ENCODE results near the gene KCTD5. TPM values are rescaled to one million over a fixed set of nuclear protein-coding genes. Genes with fewer than 3 reads are reported as not detected.
"Not testable (repeated sequence)": the region's sequence is repeated elsewhere in the genome, so short reads cannot be mapped to it uniquely, and the experiment has no call there.

The KCTD5 gene
- polyA plus RNA-seq, 4 donors, result 19.0 to 41.2 (median 29.9) TPM

- not testable (repeated sequence) for FAIRE-seq
Measured at GRCh38 chr16:2689422-2689821, 7.1 kb downstream of the KCTD5 start.

GRCh38 chr16:2689968-2690801 is 7.9 kb downstream of the KCTD5 start:
- no peaks in the 10 kb centered on the region for H3K27me3 ChIP-seq (ENCODE audit: control insufficient read depth in 3 of 3, insufficient read depth in 3 of 3, low read length in 3 of 3)
- H3K4me1 ChIP-seq (ENCODE audit: control insufficient read depth in 3 of 3, insufficient read depth in 2 of 3, low read depth in 1 of 3, low read length in 2 of 3), result peaks cover 0 to 9% (median 6%) of the 10 kb centered on the region in 3 donors
- 88 to 92% (median 89%) methylated on average over 36 of the region's 36 CpGs for WGBS, 3 donors
- H3K9me3 ChIP-seq (ENCODE audit: control insufficient read depth in 2 of 2, insufficient read depth in 1 of 2, low read depth in 1 of 2, low read length in 1 of 2), result no peaks in the 10 kb centered on the region
- H3K27ac ChIP-seq (ENCODE audit: low read depth in 1 of 3, low read length in 2 of 3), result no peak overlapping the region
- H3K4me3 ChIP-seq (ENCODE audit: low read depth in 1 of 3, low read length in 3 of 3), result no peak overlapping the region
- no peak for FAIRE-seq
- no peak for DNase-seq
- H3K36me3 ChIP-seq (ENCODE audit: control insufficient read depth in 3 of 3, insufficient read depth in 2 of 3, low read depth in 1 of 3, low read length in 3 of 3), result peaks cover 7 to 46% (median 10%) of the 10 kb centered on the region in 3 donors

More at GRCh38 chr16:2689422-2689821, 7.1 kb downstream of the KCTD5 start:
- H3K27me3 ChIP-seq (ENCODE audit: control insufficient read depth in 3 of 3, insufficient read depth in 3 of 3, low read length in 3 of 3); H3K27ac ChIP-seq (ENCODE audit: low read depth in 1 of 3, low read length in 2 of 3); H3K4me3 ChIP-seq (ENCODE audit: low read depth in 1 of 3, low read length in 3 of 3); H3K9me3 ChIP-seq (ENCODE audit: control insufficient read depth in 2 of 2, insufficient read depth in 1 of 2, low read depth in 1 of 2, low read length in 1 of 2); H3K4me1 ChIP-seq (ENCODE audit: control insufficient read depth in 3 of 3, insufficient read depth in 2 of 3, low read depth in 1 of 3, low read length in 2 of 3); DNase-seq: not testable (repeated sequence)
- peaks cover 7 to 46% (median 10%) of the 10 kb centered on the region in 3 donors for H3K36me3 ChIP-seq (ENCODE audit: control insufficient read depth in 3 of 3, insufficient read depth in 2 of 3, low read depth in 1 of 3, low read length in 3 of 3)
- 58 to 83% (median 73%) methylated on average over 1 to 4 of the region's 13 CpGs for WGBS, 3 donors

GRCh38 chr16:2690852-2691251 is 8.5 kb downstream of the KCTD5 start:
- FAIRE-seq (no peak), DNase-seq (no peak)
- 94 to 96% (median 94%) methylated on average over 11 of the region's 11 CpGs for whole genome bisulfite sequencing, 3 donors

GRCh38 chr16:2691491-2692248 is 9.3 kb downstream of the KCTD5 start:
- H3K4me1 ChIP-seq (ENCODE audit: control insufficient read depth in 3 of 3, insufficient read depth in 2 of 3, low read depth in 1 of 3, low read length in 2 of 3), result peaks cover 0 to 9% (median 6%) of the 10 kb centered on the region in 3 donors
- H3K9me3 ChIP-seq (ENCODE audit: control insufficient read depth in 2 of 2, insufficient read depth in 1 of 2, low read depth in 1 of 2, low read length in 1 of 2), result no peaks in the 10 kb centered on the region
- DNase-seq, result no peak
- peaks cover 7 to 47% (median 10%) of the 10 kb centered on the region in 3 donors for H3K36me3 ChIP-seq (ENCODE audit: control insufficient read depth in 3 of 3, insufficient read depth in 2 of 3, low read depth in 1 of 3, low read length in 3 of 3)
- H3K27ac ChIP-seq (ENCODE audit: low read depth in 1 of 3, low read length in 2 of 3), result no peak overlapping the region
- WGBS, 3 donors, result 88 to 90% (median 89%) methylated on average over 26 to 29 of the region's 29 CpGs
- no peak for FAIRE-seq
- H3K4me3 ChIP-seq (ENCODE audit: low read depth in 1 of 3, low read length in 3 of 3), result no peak overlapping the region
- H3K27me3 ChIP-seq (ENCODE audit: control insufficient read depth in 3 of 3, insufficient read depth in 3 of 3, low read length in 3 of 3), result no peaks in the 10 kb centered on the region

More at GRCh38 chr16:2690852-2691251, 8.5 kb downstream of the KCTD5 start:
- Histone ChIP-seq H3K36me3 (ENCODE audit: control insufficient read depth in 3 of 3, insufficient read depth in 2 of 3, low read depth in 1 of 3, low read length in 3 of 3) (peaks cover 7 to 46% (median 10%) of the 10 kb centered on the region in 3 donors), H3K4me3 (ENCODE audit: low read depth in 1 of 3, low read length in 3 of 3) (no peak overlapping the region), H3K9me3 (ENCODE audit: control insufficient read depth in 2 of 2, insufficient read depth in 1 of 2, low read depth in 1 of 2, low read length in 1 of 2) (no peaks in the 10 kb centered on the region), H3K4me1 (ENCODE audit: control insufficient read depth in 3 of 3, insufficient read depth in 2 of 3, low read depth in 1 of 3, low read length in 2 of 3) (peaks cover 0 to 9% (median 6%) of the 10 kb centered on the region in 3 donors), H3K27me3 (ENCODE audit: control insufficient read depth in 3 of 3, insufficient read depth in 3 of 3, low read length in 3 of 3) (no peaks in the 10 kb centered on the region), H3K27ac (ENCODE audit: low read depth in 1 of 3, low read length in 2 of 3) (no peak overlapping the region)

- Histone ChIP-seq H3K27me3 (ENCODE audit: control insufficient read depth in 3 of 3, insufficient read depth in 3 of 3, low read length in 3 of 3) (no peaks in the 10 kb centered on the region), H3K27ac (ENCODE audit: low read depth in 1 of 3, low read length in 2 of 3) (no peak overlapping the region), H3K4me3 (ENCODE audit: low read depth in 1 of 3, low read length in 3 of 3) (no peak overlapping the region), H3K4me1 (ENCODE audit: control insufficient read depth in 3 of 3, insufficient read depth in 2 of 3, low read depth in 1 of 3, low read length in 2 of 3) (peaks cover 0 to 6% (median 0%) of the 10 kb centered on the region in 3 donors), H3K9me3 (ENCODE audit: control insufficient read depth in 2 of 2, insufficient read depth in 1 of 2, low read depth in 1 of 2, low read length in 1 of 2) (no peaks in the 10 kb centered on the region), H3K36me3 (ENCODE audit: control insufficient read depth in 3 of 3, insufficient read depth in 2 of 3, low read depth in 1 of 3, low read length in 3 of 3) (peaks cover 7 to 52% (median 16%) of the 10 kb centered on the region in 3 donors)
- no peak for DNase-seq
- FAIRE-seq, result no peak
- WGBS, 3 donors, result 80 to 82% (median 80%) methylated on average over 14 of the region's 14 CpGs
Measured at GRCh38 chr16:2692251-2692947, 10.1 kb downstream of the KCTD5 start.

GRCh38 chr16:2692948-2693651 is 10.8 kb downstream of the KCTD5 start:
- peaks cover 10 to 53% (median 19%) of the 10 kb centered on the region in 3 donors for H3K36me3 ChIP-seq (ENCODE audit: control insufficient read depth in 3 of 3, insufficient read depth in 2 of 3, low read depth in 1 of 3, low read length in 3 of 3)
- no peak for DNase-seq
- H3K27me3 ChIP-seq (ENCODE audit: control insufficient read depth in 3 of 3, insufficient read depth in 3 of 3, low read length in 3 of 3), result no peaks in the 10 kb centered on the region
- no peaks in the 10 kb centered on the region for H3K9me3 ChIP-seq (ENCODE audit: control insufficient read depth in 2 of 2, insufficient read depth in 1 of 2, low read depth in 1 of 2, low read length in 1 of 2)
- no peak overlapping the region for H3K27ac ChIP-seq (ENCODE audit: low read depth in 1 of 3, low read length in 2 of 3)
- H3K4me3 ChIP-seq (ENCODE audit: low read depth in 1 of 3, low read length in 3 of 3), result no peak overlapping the region
- no peaks in the 10 kb centered on the region for H3K4me1 ChIP-seq (ENCODE audit: control insufficient read depth in 3 of 3, insufficient read depth in 2 of 3, low read depth in 1 of 3, low read length in 2 of 3)
- FAIRE-seq, result no peak
- WGBS, 3 donors, result 80 to 86% (median 82%) methylated on average over 17 to 24 of the region's 24 CpGs

- not testable (repeated sequence) for DNase-seq; H3K27ac ChIP-seq (ENCODE audit: low read depth in 1 of 3, low read length in 2 of 3); FAIRE-seq; H3K9me3 ChIP-seq (ENCODE audit: control insufficient read depth in 2 of 2, insufficient read depth in 1 of 2, low read depth in 1 of 2, low read length in 1 of 2); H3K4me3 ChIP-seq (ENCODE audit: low read depth in 1 of 3, low read length in 3 of 3); H3K4me1 ChIP-seq (ENCODE audit: control insufficient read depth in 3 of 3, insufficient read depth in 2 of 3, low read depth in 1 of 3, low read length in 2 of 3); H3K27me3 ChIP-seq (ENCODE audit: control insufficient read depth in 3 of 3, insufficient read depth in 3 of 3, low read length in 3 of 3)
- WGBS, 3 donors, result 92 to 95% (median 94%) methylated on average over 29 to 35 of the region's 37 CpGs
- peaks cover 11 to 69% (median 21%) of the 10 kb centered on the region in 3 donors for H3K36me3 ChIP-seq (ENCODE audit: control insufficient read depth in 3 of 3, insufficient read depth in 2 of 3, low read depth in 1 of 3, low read length in 3 of 3)
Measured at GRCh38 chr16:2696601-2697250, 14.4 kb downstream of the KCTD5 start.

All from small intestine (tissue), 7 donors.